GM12878 (cell line): ENCODE results near the gene CAPZB. TPM values are rescaled to one million over a fixed set of nuclear protein-coding genes. Genes with fewer than 3 reads are reported as not detected.

Source experiments
- ATAC-seq: fragments of 200-7000 bp; cut with Tn5 transposase; 3 replicates; pipeline ENCODE4 v1.9.1; 2020; ENCODE audit warnings: mild to moderate bottlenecking, moderate library complexity
- BruUV-seq: library from RNA; stranded (reverse); fragments of 400-500 nt; replicated peaks from 2 replicates; lab custom pipeline; 2021; lab: Mats Ljungman, UMichigan
- CTCF ChIA-PET: fragments of 300-600 bp; sonication (Branson Sonifier 250); formaldehyde crosslinking; extraction: SDS; loops from one replicate; lab custom pipeline; 2021; ENCODE audit warnings: inconsistent platforms; lab: Yijun Ruan, JAX
- POLR2A ChIA-PET: fragments of 350-600 bp; formaldehyde crosslinking; extraction: SDS; loops from one replicate; lab custom pipeline; 2021; ENCODE audit warnings: inconsistent platforms; lab: Charles Lee
- RAD21 ChIA-PET: fragments of 300-600 bp; sonication (Branson Sonifier 250); formaldehyde crosslinking; loops from one replicate; lab custom pipeline; 2023; ENCODE audit warnings: antibody characterized with exemption; ENCODE audit not compliant: unreplicated experiment; lab: Charles Lee
- SMC1A ChIA-PET: fragments of 300-600 bp; sonication (Branson Sonifier 250); formaldehyde crosslinking; loops from one replicate; lab custom pipeline; 2023; ENCODE audit not compliant: unreplicated experiment, uncharacterized antibody; lab: Charles Lee
- DNase-seq: peaks from one replicate; pipeline ENCODE4 v3.0.0-alpha.2; 2011; ENCODE audit warnings: low read depth, low spot score
- FAIRE-seq: peaks from 3 replicates; lab custom pipeline; 2011; peaks lifted over from hg19 to GRCh38; lab: Jason Lieb, UNC
- H2AFZ ChIP-seq: 2 replicates; pipeline ENCODE4 v1.6.0; 2011; ENCODE audit warnings: low read depth, low read length, control low read depth; ENCODE audit not compliant: control insufficient read depth
- H3K27ac ChIP-seq: 2 replicates; pipeline ENCODE4 v1.5.1; 2011; ENCODE audit warnings: control low read depth; ENCODE audit not compliant: control insufficient read depth, insufficient read depth
- H3K27me3 ChIP-seq, 2 experiments: replicated peaks in 1 of 2; 2 replicates each; pipeline versions ENCODE4 v1.6.0 to v1.6.1; 2011; ENCODE audit warnings: low read length in 1 of 2; ENCODE audit not compliant: control insufficient read depth in 2 of 2, insufficient read depth in 2 of 2
- H3K36me3 ChIP-seq, 2 experiments: 2 replicates each; pipeline ENCODE4 v1.5.1; 2011; ENCODE audit warnings: low read length in 1 of 2; ENCODE audit not compliant: control insufficient read depth in 2 of 2, insufficient read depth in 2 of 2
- H3K4me1 ChIP-seq: 2 replicates; pipeline ENCODE4 v1.6.1; 2011; ENCODE audit warnings: mild to moderate bottlenecking, low read length, moderate library complexity, mixed read lengths; ENCODE audit not compliant: control insufficient read depth, insufficient read depth
- H3K4me2 ChIP-seq: 2 replicates; pipeline ENCODE4 v1.6.0; 2011; ENCODE audit warnings: control low read depth; ENCODE audit not compliant: control insufficient read depth, insufficient read depth
- H3K4me3 ChIP-seq: fragments of 200-600 bp; sonication (generic); 2 replicates; pipeline ENCODE4 v1.5.1; 2016
- H3K79me2 ChIP-seq: 2 replicates; pipeline ENCODE4 v1.6.0; 2011; ENCODE audit warnings: low read length; ENCODE audit not compliant: control insufficient read depth, insufficient read depth
- H3K9ac ChIP-seq: 2 replicates; pipeline ENCODE4 v1.8.0; 2011; ENCODE audit warnings: low read length, control low read depth, mixed read lengths; ENCODE audit not compliant: control insufficient read depth, insufficient read depth
- H3K9me3 ChIP-seq: replicated peaks from 3 replicates; pipeline ENCODE4 v1.5.1; 2011; ENCODE audit warnings: mild to moderate bottlenecking, low read length; ENCODE audit not compliant: control insufficient read depth, insufficient read depth
- H4K20me1 ChIP-seq: 2 replicates; pipeline ENCODE4 v1.6.0; 2011; ENCODE audit not compliant: control insufficient read depth, insufficient read depth
- BACH1 ChIP-seq: fragments of 450-650 bp; IDR thresholded peaks from 2 replicates; pipeline ENCODE4 v1.6.1; 2017; ENCODE audit warnings: mild to moderate bottlenecking, borderline replicate concordance
- BCLAF1 ChIP-seq: fragments of 450-650 bp; IDR thresholded peaks from 2 replicates; pipeline ENCODE4 v1.6.1; 2017; ENCODE audit warnings: antibody characterized with exemption, mild to moderate bottlenecking, moderate library complexity
- BHLHE40 ChIP-seq, 2 experiments: fragments of 450-650 bp in 1 of 2; IDR thresholded peaks; 2 replicates each; pipeline ENCODE4 v1.6.1; 2011 to 2017; ENCODE audit warnings: low read depth in 2 of 2, borderline replicate concordance in 1 of 2, improper control_type of control experiment in 1 of 2, low read length in 1 of 2, mild to moderate bottlenecking in 1 of 2
- CHD2 ChIP-seq: IDR thresholded peaks from 2 replicates; pipeline ENCODE4 v1.6.1; 2011; ENCODE audit warnings: low read depth, low read length, improper control_type of control experiment, borderline replicate concordance
- CREM ChIP-seq: IDR thresholded peaks from 2 replicates; pipeline ENCODE4 v1.6.1; 2014; ENCODE audit warnings: antibody characterized with exemption, low read depth
- EP300 ChIP-seq, 2 experiments: fragments of 150-350 bp in 1 of 2; IDR thresholded peaks; 2 replicates each; pipeline ENCODE4 v1.6.1; 2011 to 2012; ENCODE audit warnings: low read depth in 2 of 2, low read length in 2 of 2, borderline replicate concordance in 1 of 2, improper control_type of control experiment in 1 of 2, inconsistent platforms in 1 of 2; ENCODE audit not compliant: control insufficient read depth in 1 of 2
- FOXK2 ChIP-seq: fragments of 450-650 bp; IDR thresholded peaks from 2 replicates; pipeline ENCODE4 v1.6.1; 2017; ENCODE audit warnings: mild to moderate bottlenecking, moderate library complexity
- NRF1 ChIP-seq: conservative IDR thresholded peaks from 2 replicates; pipeline ENCODE4 v1.6.1; 2011; ENCODE audit warnings: mild to moderate bottlenecking, low read depth, low read length, improper control_type of control experiment
- POU2F2 ChIP-seq: IDR thresholded peaks from 3 replicates; pipeline ENCODE4 v1.6.1; 2011; ENCODE audit warnings: low read depth, mild to moderate bottlenecking, low read length, borderline replicate concordance
- RAD21 ChIP-seq: IDR thresholded peaks from 2 replicates; pipeline ENCODE4 v1.6.1; 2011; ENCODE audit warnings: mild to moderate bottlenecking, low read depth, low read length, moderate library complexity; ENCODE audit not compliant: insufficient read depth
- SMAD1 ChIP-seq: fragments of 450-650 bp; IDR thresholded peaks from 2 replicates; pipeline ENCODE4 v1.6.1; 2018; ENCODE audit warnings: mild to moderate bottlenecking, low read depth; ENCODE audit not compliant: partially characterized antibody
- SMC3 ChIP-seq: IDR thresholded peaks from 2 replicates; pipeline ENCODE4 v1.6.1; 2011; ENCODE audit warnings: low read length, improper control_type of control experiment, borderline replicate concordance
- SP1 ChIP-seq: IDR thresholded peaks from one replicate; pipeline ENCODE4 v1.6.1; 2011; ENCODE audit warnings: low read depth, low read length
- TAF1 ChIP-seq: IDR thresholded peaks from 2 replicates; pipeline ENCODE4 v1.6.1; 2011; ENCODE audit warnings: mild to moderate bottlenecking, low read depth, low read length, borderline replicate concordance
- ZBED1 ChIP-seq: IDR thresholded peaks from 2 replicates; pipeline ENCODE4 v1.6.1; 2016; ENCODE audit warnings: borderline replicate concordance
- ZNF217 ChIP-seq: fragments of 450-650 bp; IDR thresholded peaks from 2 replicates; pipeline ENCODE4 v1.6.1; 2017; ENCODE audit warnings: antibody characterized with exemption, mild to moderate bottlenecking
- WGBS: methylation state at CpG from one replicate; pipeline ENCODE4 v1.1.6; 2016; ENCODE audit warnings: low lambda C conversion rate; ENCODE audit not compliant: insufficient replicate concordance, insufficient coverage; ENCODE audit errors: missing lambda C conversion rate; 5-methylcytosine and 5-hydroxymethylcytosine counted together
- in situ Hi-C: fragments of 300-500 bp; cut with MboI; formaldehyde crosslinking; loops from 9 replicates; pipeline ENCODE4 v1.14.3; 2018; ENCODE audit warnings: mixed read lengths
- intact Hi-C: fragments of 100-400 bp; cut with micrococcal nuclease; formaldehyde crosslinking; loops from one replicate; pipeline ENCODE4 v1.14.2; 2022; ENCODE audit not compliant: unreplicated experiment
- polyA plus RNA-seq, 11 experiments: library from polyadenylated mRNA; depleted of rRNA in 4 of 11; unstranded in 6 of 11; stranded (reverse) in 5 of 11; fragments of >200 nt; fragmentation: Nextera tagmentation in 4 of 11; fragmentation: Illumina TruSeq in 1 of 11; extraction: Ambion mirVana in 4 of 11; extraction: Trizol in 1 of 11; gene quantifications; 1 replicate in 1 of 11; 2 replicates in 10 of 11; pipeline versions ENCODE4 v1.2.1 to v1.2.3, GENCODE V29; 2011 to 2016; ENCODE audit warnings: inconsistent platforms in 2 of 11, missing spikeins in 2 of 11, low read depth in 1 of 11
- total RNA-seq, 4 experiments: library from RNA; depleted of rRNA in 3 of 4; stranded (reverse); fragments of >200 nt in 3 of 4; fragmentation: Illumina TruSeq in 1 of 4; extraction: Trizol in 1 of 4; gene quantifications; 2 replicates each; pipeline versions ENCODE4 v1.2.1 to v1.2.3, GENCODE V29; 2013 to 2021

CAPZB gene
- total and polyA plus RNA-seq, 10 of the 15 experiments (the other 5 are each of a cell fraction or from before 2014, with no cell fraction given), result 104 to 454 (median 213) TPM

DNA sequence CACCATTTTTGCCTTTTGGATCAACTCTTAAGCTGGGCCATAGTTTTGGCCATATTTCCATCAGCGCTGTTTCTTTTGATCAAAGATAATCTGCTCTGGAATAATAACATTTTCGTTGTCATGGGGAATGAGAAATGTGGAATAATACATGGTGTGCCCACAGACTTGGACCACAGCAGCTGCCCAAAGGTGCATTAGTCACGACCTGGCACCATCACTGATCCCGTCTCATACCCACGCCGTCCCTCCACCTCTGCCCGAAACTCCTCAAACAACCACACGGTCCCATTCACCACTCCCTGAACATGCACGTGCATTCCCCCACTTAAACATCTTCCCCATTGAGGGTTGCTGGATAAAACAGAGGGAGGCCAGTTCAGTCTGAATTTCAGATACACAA lies 96.4 kb downstream of the CAPZB start:
- BruUV-seq, result no TSS peak
- FAIRE-seq (no peak), ATAC-seq (no peak), DNase-seq (no peak)
- Histone ChIP-seq H3K79me2 (peaks cover 58% of the 10 kb centered on the region), H4K20me1 (no peaks in the 10 kb centered on the region), H3K9me3 (no peaks in the 10 kb centered on the region), H3K36me3 (peaks cover 16 to 20% of the 10 kb centered on the region in 2 experiments), H3K27me3 (no peaks in the 10 kb centered on the region), H3K4me3 (no peak overlapping the region), H3K27ac (no peak overlapping the region), H3K4me1 (peaks cover 35% of the 10 kb centered on the region), H2AFZ (no peak overlapping the region), H3K9ac (no peak overlapping the region), H3K4me2 (no peak overlapping the region)
- SMC1A ChIA-PET, result interaction anchor here (1.4 kb wide), 1 partner anchor 99 kb away, joined by 4 read pairs; no protein-coding TSS in a partner anchor
- RAD21 ChIA-PET, result interaction anchor here (1.1 to 1.3 kb wide), 2 partner anchors 98 to 194 kb away, joined by 3 read pairs; no protein-coding TSS in a partner anchor
- in situ Hi-C loops, result no loop called here
- CTCF ChIA-PET, result interaction anchor here (0.8 to 1.4 kb wide), 4 partner anchors 20 to 265 kb away, joined by 3 read pairs; no protein-coding TSS in a partner anchor
- TF ChIP-seq ZNF217, result no peak
- no peak for TF ChIP-seq CREM
- TF ChIP-seq BACH1, result no peak
- no peak for TF ChIP-seq SMAD1
- TF ChIP-seq SMC3, result no peak
- TF ChIP-seq TAF1, result no peak
- TF ChIP-seq ZBED1, result no peak
- no peak for TF ChIP-seq FOXK2
- no peak for TF ChIP-seq EP300 (IDR thresholded peaks at IDR 0.05; ENCODE audit: borderline replicate concordance in 1 of 2, control insufficient read depth in 1 of 2, low read depth in 2 of 2, low read length in 2 of 2)
- TF ChIP-seq RAD21, result no peak
- no peak for TF ChIP-seq POU2F2
- TF ChIP-seq BHLHE40 (IDR thresholded peaks at IDR 0.05; ENCODE audit: borderline replicate concordance in 1 of 2, low read depth in 2 of 2, low read length in 1 of 2), result no peak
- TF ChIP-seq BCLAF1, result no peak
- TF ChIP-seq NRF1, result no peak
- no peak for TF ChIP-seq CHD2
- no peak for TF ChIP-seq SP1
- POLR2A ChIA-PET, result no interaction called here
- intact Hi-C loops, result no loop called here
- 96% methylated on average over 9 of the region's 9 CpGs for WGBS
